WTC11 (cell line): ENCODE measurements around the gene MND1. TPM values are rescaled to one million over a fixed set of nuclear protein-coding genes. Genes with fewer than 3 reads are reported as not detected.

Experiments
- ATAC-seq: fragments of 200-7000 bp; cut with Tn5 transposase; 2 replicates; pipeline ENCODE4 v1.10.0; 2021; ENCODE audit warnings: mild to moderate bottlenecking, moderate library complexity
- CTCF ChIA-PET: fragments of 300-600 bp; sonication (Branson Sonifier 250); formaldehyde crosslinking; loops from one replicate; lab custom pipeline; 2021; ENCODE audit warnings: antibody characterized with exemption; lab: Charles Lee
- POLR2A ChIA-PET: fragments of 350-600 bp; sonication (Branson Sonifier 250); formaldehyde crosslinking; loops from one replicate; lab custom pipeline; 2021; ENCODE audit warnings: antibody characterized with exemption; lab: Charles Lee
- DNase-seq: peaks from one replicate; pipeline ENCODE4 v3.0.0; 2021; ENCODE audit warnings: low spot score
- H3K27ac Mint-ChIP-seq: 2 replicates; pipeline ENCODE4 v1.8.0; 2021; ENCODE audit warnings: mixed read lengths
- H3K27me3 Mint-ChIP-seq: 2 replicates; pipeline ENCODE4 v1.8.0; 2021; ENCODE audit warnings: low read depth, mild to moderate bottlenecking, moderate library complexity, mixed read lengths
- H3K36me3 Mint-ChIP-seq: 2 replicates; pipeline ENCODE4 v1.8.0; 2021; ENCODE audit warnings: mixed read lengths
- H3K4me1 Mint-ChIP-seq: 2 replicates; pipeline ENCODE4 v1.8.0; 2022; ENCODE audit warnings: mixed read lengths
- H3K4me3 Mint-ChIP-seq: 2 replicates; pipeline ENCODE4 v1.8.0; 2021; ENCODE audit warnings: mild to moderate bottlenecking, moderate library complexity, mixed read lengths
- H3K9me3 Mint-ChIP-seq: 2 replicates; pipeline ENCODE4 v1.8.0; 2021; ENCODE audit warnings: mixed read lengths
- CTCF ChIP-seq: fragments of 200-600 bp; IDR thresholded peaks from 2 replicates; pipeline ENCODE4 v1.8.0; 2022; ENCODE audit warnings: antibody characterized with exemption
- FOXJ3 ChIP-seq: sonication (generic); formaldehyde crosslinking; IDR thresholded peaks from 2 replicates; pipeline ENCODE4 v1.9.0; 2021; ENCODE audit warnings: missing genetic modification reagents, mild to moderate bottlenecking, borderline replicate concordance
- FOXK1 ChIP-seq: sonication (generic); formaldehyde crosslinking; IDR thresholded peaks from 2 replicates; pipeline ENCODE4 v1.8.0; 2022; ENCODE audit warnings: mild to moderate bottlenecking, moderate library complexity, missing genetic modification reagents
- GRHL2 ChIP-seq: fragments of 250-450 bp; sonication (Bioruptor Pico); IDR thresholded peaks from 2 replicates; pipeline ENCODE4 v1.8.0; 2022; ENCODE audit warnings: mild to moderate bottlenecking, moderate library complexity; ENCODE audit not compliant: insufficient replicate concordance, severe bottlenecking
- GTF2I ChIP-seq: fragments of 250-450 bp; sonication (Bioruptor Pico); conservative IDR thresholded peaks from 2 replicates; pipeline ENCODE4 v1.4.0; 2021; ENCODE audit warnings: mild to moderate bottlenecking
- JUN ChIP-seq: sonication (generic); formaldehyde crosslinking; IDR thresholded peaks from 2 replicates; pipeline ENCODE4 v1.8.0; 2023; ENCODE audit warnings: mild to moderate bottlenecking, missing genetic modification reagents
- NR1H2 ChIP-seq: sonication (generic); formaldehyde crosslinking; IDR thresholded peaks from 2 replicates; pipeline ENCODE4 v1.9.0; 2021; ENCODE audit warnings: mild to moderate bottlenecking, moderate library complexity, missing genetic modification reagents
- RELA ChIP-seq: sonication (generic); formaldehyde crosslinking; IDR thresholded peaks from 2 replicates; pipeline ENCODE4 v1.8.1; 2022; ENCODE audit warnings: missing genetic modification reagents, mild to moderate bottlenecking, borderline replicate concordance
- SMAD4 ChIP-seq: sonication (generic); formaldehyde crosslinking; IDR thresholded peaks from 2 replicates; pipeline ENCODE4 v1.8.0; 2022; ENCODE audit warnings: mild to moderate bottlenecking, missing genetic modification reagents
- TCF7 ChIP-seq: sonication (generic); formaldehyde crosslinking; IDR thresholded peaks from 2 replicates; pipeline ENCODE4 v1.8.0; 2022; ENCODE audit warnings: mild to moderate bottlenecking, low read depth, missing genetic modification reagents, moderate library complexity
- ZBTB43 ChIP-seq: sonication (generic); formaldehyde crosslinking; IDR thresholded peaks from 2 replicates; pipeline ENCODE4 v1.8.1; 2023; ENCODE audit warnings: mild to moderate bottlenecking, missing genetic modification reagents
- ZNF317 ChIP-seq: sonication (generic); formaldehyde crosslinking; IDR thresholded peaks from 2 replicates; pipeline ENCODE4 v1.8.1; 2023; ENCODE audit warnings: low read depth, mild to moderate bottlenecking, moderate library complexity, missing genetic modification reagents, borderline replicate concordance
- ZNF416 ChIP-seq: fragments of 250-450 bp; sonication (Bioruptor Pico); IDR thresholded peaks from 2 replicates; pipeline ENCODE4 v1.9.0; 2021; ENCODE audit warnings: mild to moderate bottlenecking, inconsistent platforms
- total RNA-seq: library from RNA; stranded (reverse); gene quantifications from 3 replicates; pipeline ENCODE4 v1.2.3, GENCODE V29; 2021
- TF ChIP-seq, protein P1 (sequence below): sonication (generic); formaldehyde crosslinking; IDR thresholded peaks from 2 replicates; pipeline ENCODE4 v1.8.1; 2022; ENCODE audit warnings: low read depth, mild to moderate bottlenecking, moderate library complexity, missing genetic modification reagents, borderline replicate concordance
- TF ChIP-seq, protein P2 (sequence below): sonication (generic); formaldehyde crosslinking; IDR thresholded peaks from 2 replicates; pipeline ENCODE4 v1.8.1; 2022; ENCODE audit warnings: mild to moderate bottlenecking, moderate library complexity, missing genetic modification reagents
- TF ChIP-seq, protein P3 (sequence below): sonication (generic); formaldehyde crosslinking; IDR thresholded peaks from 2 replicates; pipeline ENCODE4 v1.8.1; 2023; ENCODE audit warnings: mild to moderate bottlenecking, missing genetic modification reagents
- TF ChIP-seq, protein P4 (sequence below): sonication (generic); formaldehyde crosslinking; IDR thresholded peaks from 2 replicates; pipeline ENCODE4 v1.8.0; 2023; ENCODE audit warnings: missing genetic modification reagents, mild to moderate bottlenecking, borderline replicate concordance
- TF ChIP-seq, protein P5 (sequence below): sonication (generic); formaldehyde crosslinking; IDR thresholded peaks from 2 replicates; pipeline ENCODE4 v1.8.1; 2022; ENCODE audit warnings: missing genetic modification reagents, borderline replicate concordance
- TF ChIP-seq, protein P6 (sequence below): sonication (generic); formaldehyde crosslinking; IDR thresholded peaks from 2 replicates; pipeline ENCODE4 v1.8.0; 2022; ENCODE audit warnings: mild to moderate bottlenecking, missing genetic modification reagents

MND1 gene
- total RNA-seq, 1 experiment from 2014 or later, result 36.0 TPM

GRCh38 chr4:153325558-153325957, 18.9 kb upstream of the MND1 start (continued):
- TF ChIP-seq, protein P1, sequence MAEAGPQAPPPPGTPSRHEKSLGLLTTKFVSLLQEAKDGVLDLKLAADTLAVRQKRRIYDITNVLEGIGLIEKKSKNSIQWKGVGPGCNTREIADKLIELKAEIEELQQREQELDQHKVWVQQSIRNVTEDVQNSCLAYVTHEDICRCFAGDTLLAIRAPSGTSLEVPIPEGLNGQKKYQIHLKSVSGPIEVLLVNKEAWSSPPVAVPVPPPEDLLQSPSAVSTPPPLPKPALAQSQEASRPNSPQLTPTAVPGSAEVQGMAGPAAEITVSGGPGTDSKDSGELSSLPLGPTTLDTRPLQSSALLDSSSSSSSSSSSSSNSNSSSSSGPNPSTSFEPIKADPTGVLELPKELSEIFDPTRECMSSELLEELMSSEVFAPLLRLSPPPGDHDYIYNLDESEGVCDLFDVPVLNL (CRISPR knock-in tag), result no peak
- no peak for TF ChIP-seq JUN
- TF ChIP-seq, protein P2, sequence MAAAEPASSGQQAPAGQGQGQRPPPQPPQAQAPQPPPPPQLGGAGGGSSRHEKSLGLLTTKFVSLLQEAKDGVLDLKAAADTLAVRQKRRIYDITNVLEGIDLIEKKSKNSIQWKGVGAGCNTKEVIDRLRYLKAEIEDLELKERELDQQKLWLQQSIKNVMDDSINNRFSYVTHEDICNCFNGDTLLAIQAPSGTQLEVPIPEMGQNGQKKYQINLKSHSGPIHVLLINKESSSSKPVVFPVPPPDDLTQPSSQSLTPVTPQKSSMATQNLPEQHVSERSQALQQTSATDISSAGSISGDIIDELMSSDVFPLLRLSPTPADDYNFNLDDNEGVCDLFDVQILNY (CRISPR knock-in tag), result no peak

DNA sequence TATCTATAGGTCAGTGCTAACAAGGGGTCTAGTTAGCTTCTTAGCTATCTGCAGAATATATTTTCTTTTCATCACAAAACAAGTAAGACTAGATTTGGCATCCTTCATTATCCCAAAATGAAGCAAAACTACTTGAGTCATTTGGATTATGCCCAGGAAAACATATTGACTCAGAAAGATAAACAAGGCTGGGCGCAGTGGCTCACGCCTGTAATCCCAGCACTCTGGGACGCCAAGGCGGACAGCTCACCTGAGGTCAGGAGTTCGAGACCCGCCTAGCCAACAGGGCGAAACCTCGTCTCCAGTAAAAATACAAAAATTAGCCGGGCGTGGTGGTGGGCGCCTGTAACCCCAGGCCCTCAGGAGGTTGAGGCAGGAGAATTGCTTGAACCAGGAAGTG, 18.0 kb upstream of the MND1 start:
- ChIA-PET POLR2A (no interaction called here), CTCF (no interaction called here)
- no peak for DNase-seq
- TF ChIP-seq GRHL2 (CRISPR knock-in tag) (no peak), RELA (CRISPR knock-in tag) (no peak), CTCF (no peak), GTF2I (CRISPR knock-in tag) (no peak), NR1H2 (CRISPR knock-in tag) (no peak), FOXK1 (no peak), SMAD4 (CRISPR knock-in tag) (no peak), TCF7 (CRISPR knock-in tag) (no peak), ZNF416 (CRISPR knock-in tag) (no peak), ZBTB43 (CRISPR knock-in tag) (no peak), ZNF317 (CRISPR knock-in tag) (no peak), FOXJ3 (CRISPR knock-in tag) (no peak)
- TF ChIP-seq, protein P3, sequence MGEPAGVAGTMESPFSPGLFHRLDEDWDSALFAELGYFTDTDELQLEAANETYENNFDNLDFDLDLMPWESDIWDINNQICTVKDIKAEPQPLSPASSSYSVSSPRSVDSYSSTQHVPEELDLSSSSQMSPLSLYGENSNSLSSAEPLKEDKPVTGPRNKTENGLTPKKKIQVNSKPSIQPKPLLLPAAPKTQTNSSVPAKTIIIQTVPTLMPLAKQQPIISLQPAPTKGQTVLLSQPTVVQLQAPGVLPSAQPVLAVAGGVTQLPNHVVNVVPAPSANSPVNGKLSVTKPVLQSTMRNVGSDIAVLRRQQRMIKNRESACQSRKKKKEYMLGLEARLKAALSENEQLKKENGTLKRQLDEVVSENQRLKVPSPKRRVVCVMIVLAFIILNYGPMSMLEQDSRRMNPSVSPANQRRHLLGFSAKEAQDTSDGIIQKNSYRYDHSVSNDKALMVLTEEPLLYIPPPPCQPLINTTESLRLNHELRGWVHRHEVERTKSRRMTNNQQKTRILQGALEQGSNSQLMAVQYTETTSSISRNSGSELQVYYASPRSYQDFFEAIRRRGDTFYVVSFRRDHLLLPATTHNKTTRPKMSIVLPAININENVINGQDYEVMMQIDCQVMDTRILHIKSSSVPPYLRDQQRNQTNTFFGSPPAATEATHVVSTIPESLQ (CRISPR knock-in tag), result no peak
- TF ChIP-seq, protein P4, sequence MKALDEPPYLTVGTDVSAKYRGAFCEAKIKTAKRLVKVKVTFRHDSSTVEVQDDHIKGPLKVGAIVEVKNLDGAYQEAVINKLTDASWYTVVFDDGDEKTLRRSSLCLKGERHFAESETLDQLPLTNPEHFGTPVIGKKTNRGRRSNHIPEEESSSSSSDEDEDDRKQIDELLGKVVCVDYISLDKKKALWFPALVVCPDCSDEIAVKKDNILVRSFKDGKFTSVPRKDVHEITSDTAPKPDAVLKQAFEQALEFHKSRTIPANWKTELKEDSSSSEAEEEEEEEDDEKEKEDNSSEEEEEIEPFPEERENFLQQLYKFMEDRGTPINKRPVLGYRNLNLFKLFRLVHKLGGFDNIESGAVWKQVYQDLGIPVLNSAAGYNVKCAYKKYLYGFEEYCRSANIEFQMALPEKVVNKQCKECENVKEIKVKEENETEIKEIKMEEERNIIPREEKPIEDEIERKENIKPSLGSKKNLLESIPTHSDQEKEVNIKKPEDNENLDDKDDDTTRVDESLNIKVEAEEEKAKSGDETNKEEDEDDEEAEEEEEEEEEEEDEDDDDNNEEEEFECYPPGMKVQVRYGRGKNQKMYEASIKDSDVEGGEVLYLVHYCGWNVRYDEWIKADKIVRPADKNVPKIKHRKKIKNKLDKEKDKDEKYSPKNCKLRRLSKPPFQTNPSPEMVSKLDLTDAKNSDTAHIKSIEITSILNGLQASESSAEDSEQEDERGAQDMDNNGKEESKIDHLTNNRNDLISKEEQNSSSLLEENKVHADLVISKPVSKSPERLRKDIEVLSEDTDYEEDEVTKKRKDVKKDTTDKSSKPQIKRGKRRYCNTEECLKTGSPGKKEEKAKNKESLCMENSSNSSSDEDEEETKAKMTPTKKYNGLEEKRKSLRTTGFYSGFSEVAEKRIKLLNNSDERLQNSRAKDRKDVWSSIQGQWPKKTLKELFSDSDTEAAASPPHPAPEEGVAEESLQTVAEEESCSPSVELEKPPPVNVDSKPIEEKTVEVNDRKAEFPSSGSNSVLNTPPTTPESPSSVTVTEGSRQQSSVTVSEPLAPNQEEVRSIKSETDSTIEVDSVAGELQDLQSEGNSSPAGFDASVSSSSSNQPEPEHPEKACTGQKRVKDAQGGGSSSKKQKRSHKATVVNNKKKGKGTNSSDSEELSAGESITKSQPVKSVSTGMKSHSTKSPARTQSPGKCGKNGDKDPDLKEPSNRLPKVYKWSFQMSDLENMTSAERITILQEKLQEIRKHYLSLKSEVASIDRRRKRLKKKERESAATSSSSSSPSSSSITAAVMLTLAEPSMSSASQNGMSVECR (CRISPR knock-in tag), result no peak
- TF ChIP-seq, protein P5, sequence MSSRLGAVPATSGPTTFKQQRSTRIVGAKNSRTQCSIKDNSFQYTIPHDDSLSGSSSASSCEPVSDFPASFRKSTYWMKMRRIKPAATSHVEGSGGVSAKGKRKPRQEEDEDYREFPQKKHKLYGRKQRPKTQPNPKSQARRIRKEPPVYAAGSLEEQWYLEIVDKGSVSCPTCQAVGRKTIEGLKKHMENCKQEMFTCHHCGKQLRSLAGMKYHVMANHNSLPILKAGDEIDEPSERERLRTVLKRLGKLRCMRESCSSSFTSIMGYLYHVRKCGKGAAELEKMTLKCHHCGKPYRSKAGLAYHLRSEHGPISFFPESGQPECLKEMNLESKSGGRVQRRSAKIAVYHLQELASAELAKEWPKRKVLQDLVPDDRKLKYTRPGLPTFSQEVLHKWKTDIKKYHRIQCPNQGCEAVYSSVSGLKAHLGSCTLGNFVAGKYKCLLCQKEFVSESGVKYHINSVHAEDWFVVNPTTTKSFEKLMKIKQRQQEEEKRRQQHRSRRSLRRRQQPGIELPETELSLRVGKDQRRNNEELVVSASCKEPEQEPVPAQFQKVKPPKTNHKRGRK (CRISPR knock-in tag), result no peak
- TF ChIP-seq, protein P1 (CRISPR knock-in tag), result no peak
- TF ChIP-seq, protein P6, sequence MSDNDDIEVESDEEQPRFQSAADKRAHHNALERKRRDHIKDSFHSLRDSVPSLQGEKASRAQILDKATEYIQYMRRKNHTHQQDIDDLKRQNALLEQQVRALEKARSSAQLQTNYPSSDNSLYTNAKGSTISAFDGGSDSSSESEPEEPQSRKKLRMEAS, result no peak
- no peaks in the 10 kb centered on the region; the same call in 1 of the 2 replicates for H3K36me3 Mint-ChIP-seq
- no peak overlapping the region for H3K4me3 Mint-ChIP-seq
- H3K27ac Mint-ChIP-seq, result no peak overlapping the region
- H3K9me3 Mint-ChIP-seq, result no peaks in the 10 kb centered on the region
- H3K27me3 Mint-ChIP-seq, result no peaks in the 10 kb centered on the region
- peaks cover 15% of the 10 kb centered on the region for H3K4me1 Mint-ChIP-seq
- ATAC-seq, result no peak
